Transverse colon (tissue), 4 donors: ENCODE data around the gene EIF4B. TPM values are rescaled to one million over a fixed set of nuclear protein-coding genes. Genes with fewer than 3 reads are reported as not detected.

ENCODE experiments used
- DNase-seq: peaks from one replicate; pipeline ENCODE4 v3.0.0-alpha.2; 2019
- H3K27ac ChIP-seq, 4 donors: fragments of 200-600 bp; sonication (generic); 2 replicates each; pipeline ENCODE4 v1.5.1; 2016 to 2018; ENCODE audit warnings: inconsistent platforms in 4 of 4
- H3K27me3 ChIP-seq: fragments of 200-600 bp; sonication (generic); 2 replicates; pipeline ENCODE4 v1.5.1; 2017; ENCODE audit warnings: inconsistent platforms
- H3K36me3 ChIP-seq, 4 donors: fragments of 200-600 bp; sonication (generic); 2 replicates each; pipeline ENCODE4 v1.5.1; 2017 to 2019; ENCODE audit warnings: inconsistent platforms in 4 of 4
- H3K4me1 ChIP-seq, 4 donors: fragments of 200-600 bp; sonication (generic); 2 replicates each; pipeline ENCODE4 v1.5.1; 2017 to 2020; ENCODE audit warnings: inconsistent platforms in 4 of 4
- H3K4me3 ChIP-seq, 4 donors: fragments of 200-600 bp; sonication (generic); 1 replicate in 1 of 4; 2 replicates in 3 of 4; pipeline versions ENCODE4 v1.5.1 to v1.6.1; 2017 to 2019; ENCODE audit warnings: inconsistent platforms in 4 of 4
- H3K9me3 ChIP-seq, 2 donors: fragments of 200-600 bp; sonication (generic); 2 replicates each; pipeline ENCODE4 v1.5.1; 2017 to 2019; ENCODE audit warnings: inconsistent platforms in 2 of 2
- CTCF ChIP-seq, 5 experiments: fragments of 200-600 bp in 3 of 5; fragments of 450-650 bp in 2 of 5; sonication (generic) in 3 of 5; IDR thresholded peaks; 1 replicate in 2 of 5; 2 replicates in 3 of 5; pipeline ENCODE4 v1.5.1; 2016 to 2017; ENCODE audit warnings: antibody characterized with exemption in 5 of 5, inconsistent platforms in 3 of 5, mild to moderate bottlenecking in 2 of 5, moderate library complexity in 1 of 5
- EP300 ChIP-seq: sonication (generic); formaldehyde crosslinking; IDR thresholded peaks from one replicate; pipeline ENCODE4 v1.6.1; 2017; ENCODE audit warnings: antibody characterized with exemption, low read depth
- POLR2A ChIP-seq: fragments of 450-650 bp; IDR thresholded peaks from one replicate; pipeline ENCODE4 v1.6.1; 2016; ENCODE audit warnings: antibody characterized with exemption, mild to moderate bottlenecking, moderate library complexity
- POLR2AphosphoS5 ChIP-seq, 3 donors: sonication (generic); formaldehyde crosslinking; IDR thresholded peaks; one replicate each; pipeline ENCODE4 v1.6.1; 2016; ENCODE audit warnings: antibody characterized with exemption in 3 of 3
- WGBS, 2 donors: methylation state at CpG; one replicate each; pipeline ENCODE4 v1.1.5; 2018; ENCODE audit warnings: low coverage in 1 of 2; 5-methylcytosine and 5-hydroxymethylcytosine counted together
- in situ Hi-C, 4 donors: fragments of 200-750 bp; cut with MboI; loops; one replicate each; pipeline versions ENCODE4 v1.15.0 to v1.15.1; 2017; ENCODE audit warnings: low sequenced_read_pairs in 3 of 4, low pct_ligation_motif_present in 1 of 4, low pct_unique_long_range_greater_than_20kb in 1 of 4
- intact Hi-C: fragments of 100-400 bp; cut with DNase I; formaldehyde crosslinking; loops from one replicate; pipeline ENCODE4 v1.15.1; 2023; ENCODE audit warnings: low total_unique reads
- total RNA-seq, 4 donors: library from RNA; depleted of rRNA; stranded (reverse); fragments of >200 nt; gene quantifications; one replicate each; pipeline ENCODE4 v1.1.0, GENCODE V29; 2016

Gene EIF4B
- total RNA-seq, 4 donors from 2014 or later = 175 to 383 (median 261) TPM

- TF ChIP-seq POLR2AphosphoS5 (IDR thresholded peaks at IDR 0.05) (peak; percentile 56 to 72 (median 71)), CTCF (IDR thresholded peaks at IDR 0.05) (no peak)
- DNase-seq = peak; percentile 90
- in situ Hi-C loops = loop anchor here in 2 of 4 donors (25.0 kb wide), 2 partner anchors 135 to 235 kb away; partner anchors contain the start of genes CSAD (in 1 of the 2), MYG1 (in 1 of the 2), PFDN5 (in 1 of the 2) and ZNF740 (in 1 of the 2)
- Histone ChIP-seq H3K4me1 (peaks cover 34 to 78% (median 64%) of the 10 kb centered on the region in 4 donors), H3K27ac (peak overlapping the region; percentile 89 to 98 (median 96)), H3K9me3 (no peaks in the 10 kb centered on the region), H3K36me3 (no peaks in the 10 kb centered on the region), H3K27me3 (no peaks in the 10 kb centered on the region), H3K4me3 (peak overlapping the region in 2 of 4 donors; percentile 3 to 57)
- 8 to 48% methylated on average over 4 to 11 of the region's 11 CpGs for WGBS, 2 donors
- intact Hi-C loops = no loop called here
Observed at GRCh38 chr12:53052419-53053217, 46.4 kb downstream of the EIF4B start.

- Histone ChIP-seq H3K27me3 (no peaks in the 10 kb centered on the region), H3K4me3 (peak overlapping the region; percentile 18 to 57 (median 42)), H3K9me3 (no peaks in the 10 kb centered on the region), H3K27ac (peak overlapping the region; percentile 89 to 98 (median 96)), H3K36me3 (no peaks in the 10 kb centered on the region), H3K4me1 (peaks cover 26 to 69% (median 55%) of the 10 kb centered on the region in 4 donors)
- intact Hi-C loops (no loop called here), in situ Hi-C loops (loop anchor here in 2 of 4 donors (25.0 kb wide), 2 partner anchors 134 to 234 kb away; partner anchors contain the start of genes CSAD (in 1 of the 2), MYG1 (in 1 of the 2), PFDN5 (in 1 of the 2) and ZNF740 (in 1 of the 2))
- WGBS, 2 donors = 28% methylated on average over 11 of the region's 16 CpGs; no CpG with 5 or more reads in 1 of the 2 donors
- TF ChIP-seq CTCF (IDR thresholded peaks at IDR 0.05) (peak; percentile 66 to 95 (median 75)), EP300 (no peak), POLR2AphosphoS5 (IDR thresholded peaks at IDR 0.05) (peak in 2 of 3 donors; percentile 38 to 57), POLR2A (no peak)
- DNase-seq = peak; percentile 90
Observed at GRCh38 chr12:53053218-53054111, 47.2 kb downstream of the EIF4B start.

DNA sequence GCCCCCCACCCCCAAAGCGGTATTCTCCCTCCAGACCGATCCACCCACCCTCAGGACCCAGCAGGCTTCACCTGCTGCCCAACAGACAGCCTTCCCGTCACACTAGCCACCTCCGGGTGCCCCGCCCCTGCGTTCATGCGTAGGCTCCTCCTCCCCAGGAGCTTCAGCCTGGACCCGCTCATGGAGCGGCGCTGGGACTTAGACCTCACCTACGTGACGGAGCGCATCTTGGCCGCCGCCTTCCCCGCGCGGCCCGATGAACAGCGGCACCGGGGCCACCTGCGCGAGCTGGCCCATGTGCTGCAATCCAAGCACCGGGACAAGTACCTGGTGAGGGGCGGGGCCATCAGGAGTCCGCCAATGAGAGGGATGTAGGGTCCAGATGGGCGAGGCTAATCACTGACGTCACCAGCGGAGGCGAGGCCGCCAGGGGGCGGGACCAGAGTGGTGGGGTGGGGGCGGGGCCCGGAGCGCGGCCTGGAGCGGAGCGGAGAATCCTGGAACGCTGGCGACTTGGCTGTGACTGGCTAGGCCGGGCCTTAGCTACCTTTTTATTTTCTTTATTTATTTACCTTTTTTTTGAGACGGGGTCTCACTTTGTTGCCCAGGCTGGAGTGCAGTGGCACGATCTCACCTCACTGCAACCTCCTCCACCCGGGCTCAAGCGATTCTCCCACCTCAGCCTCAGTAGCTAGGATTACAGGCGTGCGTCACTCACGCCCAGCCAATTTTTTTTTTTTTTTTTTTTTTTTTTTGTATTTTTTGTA, 48.0 kb downstream of the EIF4B start:
- in situ Hi-C loops (loop anchor here in 2 of 4 donors (25.0 kb wide), 2 partner anchors 133 to 233 kb away; partner anchors contain the start of genes CSAD (in 1 of the 2), MYG1 (in 1 of the 2), PFDN5 (in 1 of the 2) and ZNF740 (in 1 of the 2)), intact Hi-C loops (no loop called here)
- H3K27ac ChIP-seq = peak overlapping the region; percentile 89 to 98 (median 96)
- H3K27me3 ChIP-seq = no peaks in the 10 kb centered on the region
- DNase-seq = peak; percentile 97
- TF ChIP-seq EP300 (no peak), POLR2AphosphoS5 (IDR thresholded peaks at IDR 0.05) (peak; percentile 78 to 89 (median 89)), POLR2A (peak; percentile 81), CTCF (IDR thresholded peaks at IDR 0.05) (peak in 2 of 5 experiments; percentile 14)
- WGBS, 2 donors = 3 to 5% methylated on average over 12 to 40 of the region's 48 CpGs
- no peaks in the 10 kb centered on the region for H3K36me3 ChIP-seq
- no peaks in the 10 kb centered on the region for H3K9me3 ChIP-seq
- peaks cover 22 to 61% (median 47%) of the 10 kb centered on the region in 4 donors for H3K4me1 ChIP-seq
- peak overlapping the region; percentile 18 to 57 (median 42) for H3K4me3 ChIP-seq
